Glomerular visceral epithelial cell (primary cell): ENCODE data around the gene COL17A1.

Experiments used
- DNase-seq: peaks from one replicate; pipeline ENCODE4 v3.0.0-alpha.2; 2016; ENCODE audit errors: extremely low spot score

Gene COL17A1

DNA sequence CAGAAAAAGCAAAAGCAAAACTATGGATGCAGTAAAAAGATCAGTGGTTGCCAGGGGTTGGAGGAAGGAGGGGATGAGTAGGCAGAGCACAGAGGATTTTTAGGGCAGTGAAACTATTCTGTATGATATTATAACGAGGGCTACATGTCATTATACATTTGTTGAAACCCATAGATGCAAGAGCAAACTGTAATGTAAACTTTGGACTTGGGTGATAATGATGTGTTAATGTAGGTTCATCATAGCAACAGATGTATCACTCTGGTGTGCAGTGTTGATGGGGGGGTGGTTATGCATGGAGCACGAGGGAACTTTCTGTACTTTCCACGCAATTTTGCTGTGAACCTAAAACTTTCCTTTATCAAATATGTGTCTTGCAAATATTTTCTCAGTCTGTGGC, 95.6 kb downstream of the COL17A1 start:
- no peak for DNase-seq

- no peak for DNase-seq
Observed at GRCh38 chr10:103986360-103986759, 99.3 kb downstream of the COL17A1 start.

- DNase-seq: no peak
Observed at GRCh38 chr10:103985726-103986125, 100.0 kb downstream of the COL17A1 start.

DNA sequence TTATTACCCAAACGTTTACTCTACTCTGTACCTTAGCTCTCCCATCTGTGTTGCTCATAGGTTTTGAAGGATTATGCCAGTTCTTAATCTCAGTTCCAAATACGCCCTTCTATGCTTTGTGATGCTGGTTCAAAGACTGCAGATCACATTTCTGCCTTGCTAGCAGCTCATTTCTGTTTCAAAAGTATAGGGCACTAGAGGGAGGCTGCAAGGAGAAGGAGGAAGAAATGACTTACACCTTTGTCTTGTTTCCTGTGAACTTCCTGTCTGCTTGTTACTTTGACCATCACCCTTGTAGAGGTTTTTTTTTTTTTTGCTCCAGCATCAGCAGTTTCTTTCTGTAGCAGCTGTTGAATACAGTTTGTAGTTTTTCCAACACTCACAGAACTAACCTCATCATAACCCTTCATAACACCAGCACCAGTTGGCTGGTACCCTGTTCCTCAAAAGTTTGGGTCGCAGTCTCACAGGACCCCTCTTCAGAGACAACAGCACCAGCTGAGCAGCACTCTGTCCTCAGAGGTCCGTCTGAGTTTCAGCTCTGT, 102.2 kb downstream of the COL17A1 start:
- DNase-seq: peak; percentile 3

- no peak for DNase-seq
Observed at GRCh38 chr10:103982639-103983038, 103.0 kb downstream of the COL17A1 start.
